HepG2 (cell line): ENCODE results near the gene RPS13. TPM values are rescaled to one million over a fixed set of nuclear protein-coding genes. Genes with fewer than 3 reads are reported as not detected.

Experiments
- AGO2 ChIP-seq: fragments of 200-400 bp; formaldehyde crosslinking; optimal IDR thresholded peaks from 2 replicates; pipeline ENCODE3; 2017; ENCODE audit warnings: mild to moderate bottlenecking, low read depth, low read length, moderate library complexity
- ARID2 ChIP-seq: sonication (generic); formaldehyde crosslinking; IDR thresholded peaks from 2 replicates; pipeline ENCODE4 v1.8.1; 2022; ENCODE audit warnings: mild to moderate bottlenecking, missing genetic modification reagents, borderline replicate concordance
- CAMTA2 ChIP-seq: sonication (generic); formaldehyde crosslinking; IDR thresholded peaks from 2 replicates; pipeline ENCODE4 v1.4.0; 2020; ENCODE audit warnings: mild to moderate bottlenecking, missing genetic modification reagents, borderline replicate concordance
- CBX5 ChIP-seq: sonication (generic); formaldehyde crosslinking; IDR thresholded peaks from 2 replicates; pipeline ENCODE4 v1.4.0; 2020; ENCODE audit warnings: missing genetic modification reagents, borderline replicate concordance
- ELF1 ChIP-seq: sonication (generic); formaldehyde crosslinking; IDR thresholded peaks from 2 replicates; pipeline ENCODE4 v1.4.0; 2020; ENCODE audit warnings: missing genetic modification reagents
- FOSL1 ChIP-seq: sonication (generic); formaldehyde crosslinking; IDR thresholded peaks from 2 replicates; pipeline ENCODE4 v1.9.0; 2021; ENCODE audit warnings: missing genetic modification reagents, borderline replicate concordance
- GATA4 ChIP-seq: sonication (generic); IDR thresholded peaks from 2 replicates; pipeline ENCODE4 v1.6.1; 2016; ENCODE audit warnings: antibody characterized with exemption, low read depth, borderline replicate concordance
- GATAD1 ChIP-seq: IDR thresholded peaks from 2 replicates; pipeline ENCODE4 v1.6.1; 2016; ENCODE audit warnings: missing genetic modification reagents, missing compliant biosample characterization
- IRX3 ChIP-seq: sonication (generic); formaldehyde crosslinking; IDR thresholded peaks from 2 replicates; pipeline ENCODE4 v1.8.1; 2023; ENCODE audit warnings: mild to moderate bottlenecking, low read depth, missing genetic modification reagents, borderline replicate concordance
- MXD4 ChIP-seq: IDR thresholded peaks from 2 replicates; pipeline ENCODE4 v1.6.1; 2016; ENCODE audit warnings: mild to moderate bottlenecking, missing biosample characterization, missing genetic modification reagents
- NONO ChIP-seq, 2 experiments: fragments of 450-650 bp in 1 of 2; sonication (generic) in 1 of 2; formaldehyde crosslinking in 1 of 2; IDR thresholded peaks in 1 of 2; conservative IDR thresholded peaks in 1 of 2; 2 replicates each; pipeline versions ENCODE4 v1.6.1 to v1.8.0; 2017 to 2022; ENCODE audit warnings: mild to moderate bottlenecking in 1 of 2, missing genetic modification reagents in 1 of 2, moderate library complexity in 1 of 2
- NR1H2 ChIP-seq: sonication (generic); formaldehyde crosslinking; IDR thresholded peaks from 2 replicates; pipeline ENCODE4 v1.8.1; 2022; ENCODE audit warnings: low read depth, missing genetic modification reagents, borderline replicate concordance
- PHB2 ChIP-seq: fragments of 450-650 bp; IDR thresholded peaks from 2 replicates; pipeline ENCODE4 v1.6.1; 2018; ENCODE audit not compliant: partially characterized antibody
- RBM22 ChIP-seq: fragments of 200-400 bp; formaldehyde crosslinking; optimal IDR thresholded peaks from 2 replicates; pipeline ENCODE3; 2017; ENCODE audit warnings: mild to moderate bottlenecking, low read length, moderate library complexity
- RFX1 ChIP-seq: fragments of 450-650 bp; IDR thresholded peaks from 2 replicates; pipeline ENCODE4 v1.6.1; 2017
- RORA ChIP-seq: sonication (generic); formaldehyde crosslinking; IDR thresholded peaks from 2 replicates; pipeline ENCODE4 v1.5.0; 2020; ENCODE audit warnings: mild to moderate bottlenecking, missing genetic modification reagents, moderate library complexity
- SRSF4 ChIP-seq: fragments of 200-400 bp; formaldehyde crosslinking; IDR thresholded peaks from one replicate; pipeline ENCODE4 v1.6.1; 2018; ENCODE audit warnings: mild to moderate bottlenecking, low read depth, low read length, moderate library complexity; ENCODE audit not compliant: poor library complexity, severe bottlenecking
- TARDBP ChIP-seq: sonication (generic); formaldehyde crosslinking; IDR thresholded peaks from 2 replicates; pipeline ENCODE4 v1.8.0; 2022; ENCODE audit warnings: mild to moderate bottlenecking, missing genetic modification reagents
- ZBTB21 ChIP-seq: sonication (generic); formaldehyde crosslinking; IDR thresholded peaks from 2 replicates; pipeline ENCODE4 v1.4.0; 2020; ENCODE audit warnings: missing genetic modification reagents
- ZBTB42 ChIP-seq: sonication (generic); formaldehyde crosslinking; IDR thresholded peaks from 2 replicates; pipeline ENCODE4 v1.5.0; 2020; ENCODE audit warnings: mild to moderate bottlenecking, missing genetic modification reagents
- ZFP36L1 ChIP-seq: sonication (generic); formaldehyde crosslinking; IDR thresholded peaks from 2 replicates; pipeline ENCODE4 v1.8.0; 2022; ENCODE audit warnings: mild to moderate bottlenecking, missing genetic modification reagents, moderate library complexity
- ZFP37 ChIP-seq: sonication (generic); formaldehyde crosslinking; IDR thresholded peaks from 2 replicates; pipeline ENCODE4 v1.4.0; 2020; ENCODE audit warnings: missing genetic modification reagents, borderline replicate concordance
- ZNF136 ChIP-seq: sonication (generic); formaldehyde crosslinking; IDR thresholded peaks from 2 replicates; pipeline ENCODE4 v1.8.1; 2022; ENCODE audit warnings: low read depth, mild to moderate bottlenecking, moderate library complexity, missing genetic modification reagents
- ZNF24 ChIP-seq: fragments of 450-650 bp; IDR thresholded peaks from 2 replicates; pipeline ENCODE4 v1.6.1; 2017; ENCODE audit warnings: antibody characterized with exemption, mild to moderate bottlenecking
- ZNF30 ChIP-seq: sonication (generic); formaldehyde crosslinking; IDR thresholded peaks from 2 replicates; pipeline ENCODE4 v1.5.0; 2020; ENCODE audit warnings: mild to moderate bottlenecking, missing genetic modification reagents
- ZNF567 ChIP-seq: sonication (generic); formaldehyde crosslinking; IDR thresholded peaks from 2 replicates; pipeline ENCODE4 v1.8.1; 2023; ENCODE audit warnings: mild to moderate bottlenecking, missing genetic modification reagents, borderline replicate concordance
- polyA plus RNA-seq, 8 experiments: library from polyadenylated mRNA; depleted of rRNA in 3 of 8; stranded (reverse) in 7 of 8; unstranded in 1 of 8; fragments of >200 nt; fragmentation: Illumina TruSeq in 4 of 8; extraction: Trizol in 4 of 8; gene quantifications; 2 replicates each; pipeline versions ENCODE4 v1.2.1 to v1.2.3, GENCODE V29; 2011 to 2016; ENCODE audit warnings: low read depth in 4 of 8, missing spikeins in 1 of 8, mixed read lengths in 1 of 8; ENCODE audit not compliant: insufficient read depth in 1 of 8
- total RNA-seq, 5 experiments: library from RNA; depleted of rRNA; stranded (reverse); fragments of >200 nt; fragmentation: Illumina TruSeq; extraction: Trizol; gene quantifications; 2 replicates each; pipeline ENCODE4 v1.2.3, GENCODE V29; 2016; ENCODE audit warnings: low read depth in 1 of 5
- TF ChIP-seq, protein P1 (sequence below): IDR thresholded peaks from 2 replicates; pipeline ENCODE4 v1.6.1; 2016; ENCODE audit warnings: mild to moderate bottlenecking
- TF ChIP-seq, protein P2 (sequence below): sonication (generic); formaldehyde crosslinking; IDR thresholded peaks from 2 replicates; pipeline ENCODE4 v1.4.0; 2020; ENCODE audit warnings: mild to moderate bottlenecking, missing genetic modification reagents

RPS13 gene
- total and polyA plus RNA-seq, 2 of the 13 experiments (the other 11 are each of a cell fraction or from before 2014, with no cell fraction given): 1,542 to 2,245 TPM

DNA sequence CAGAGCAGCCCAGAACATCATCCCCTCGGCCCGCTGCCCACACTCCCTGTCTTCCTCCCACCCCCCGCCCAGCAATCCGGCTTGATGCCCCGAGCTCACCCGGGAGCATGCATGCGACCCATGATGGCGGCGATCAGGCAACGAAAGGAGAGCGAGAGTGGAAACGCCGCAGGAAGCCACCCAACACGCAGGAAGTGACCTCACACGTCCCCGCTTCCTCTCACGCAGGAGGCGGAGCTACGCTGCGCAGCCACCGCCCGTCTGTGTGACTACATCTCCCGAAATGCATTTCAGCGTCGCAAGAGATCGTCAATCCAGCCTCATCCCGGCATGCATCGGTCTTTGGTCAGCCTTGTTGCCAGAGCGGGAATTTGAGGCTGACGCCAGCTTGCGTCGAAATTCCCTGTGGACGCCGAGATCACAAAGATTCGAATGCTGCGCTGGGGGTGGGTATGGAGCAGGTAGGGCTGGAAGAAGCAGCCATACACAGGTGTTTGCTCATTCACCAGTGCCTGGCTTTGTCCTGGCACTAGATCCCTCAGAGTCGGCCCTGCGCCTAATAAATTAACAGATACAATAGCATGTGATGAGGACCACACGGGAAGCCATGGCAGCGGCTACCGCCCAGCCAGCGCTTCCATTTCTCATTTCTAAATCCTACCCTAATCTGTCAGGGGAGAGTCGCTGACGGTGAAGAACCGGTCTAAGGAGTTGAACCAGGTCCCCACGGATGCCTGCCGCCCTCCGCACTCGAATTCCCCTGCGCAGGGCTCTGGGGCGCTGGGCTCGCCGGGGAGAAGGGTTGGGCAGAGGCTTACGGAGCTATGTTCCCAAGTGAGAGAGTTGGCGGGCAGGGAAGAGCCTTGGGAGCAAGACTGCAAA is at the start of gene RPS13 (continued):
- TF ChIP-seq, protein P1, sequence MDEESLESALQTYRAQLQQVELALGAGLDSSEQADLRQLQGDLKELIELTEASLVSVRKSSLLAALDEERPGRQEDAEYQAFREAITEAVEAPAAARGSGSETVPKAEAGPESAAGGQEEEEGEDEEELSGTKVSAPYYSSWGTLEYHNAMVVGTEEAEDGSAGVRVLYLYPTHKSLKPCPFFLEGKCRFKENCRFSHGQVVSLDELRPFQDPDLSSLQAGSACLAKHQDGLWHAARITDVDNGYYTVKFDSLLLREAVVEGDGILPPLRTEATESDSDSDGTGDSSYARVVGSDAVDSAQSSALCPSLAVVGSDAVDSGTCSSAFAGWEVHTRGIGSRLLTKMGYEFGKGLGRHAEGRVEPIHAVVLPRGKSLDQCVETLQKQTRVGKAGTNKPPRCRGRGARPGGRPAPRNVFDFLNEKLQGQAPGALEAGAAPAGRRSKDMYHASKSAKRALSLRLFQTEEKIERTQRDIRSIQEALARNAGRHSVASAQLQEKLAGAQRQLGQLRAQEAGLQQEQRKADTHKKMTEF: peak; percentile 92
- no peak for TF ChIP-seq ZNF30 (CRISPR knock-in tag)
- no peak for TF ChIP-seq FOSL1
- TF ChIP-seq NR1H2 (CRISPR knock-in tag): no peak; the same call in 1 of the 2 replicates
- TF ChIP-seq ZFP36L1: 0 out of 2 replicates have a peak, but pooled peaks have one; percentile 25
- peak; percentile 97 for TF ChIP-seq GATAD1 (CRISPR knock-in tag)
- TF ChIP-seq ELF1: peak; percentile 80
- TF ChIP-seq NONO (IDR thresholded peaks at IDR 0.05): no peak
- TF ChIP-seq NONO (CRISPR knock-in tag; conservative IDR thresholded peaks at IDR 0.05): peak; percentile 78
- TF ChIP-seq MXD4 (CRISPR knock-in tag): peak; percentile 58
- no peak for TF ChIP-seq RORA (CRISPR knock-in tag)
- TF ChIP-seq ARID2 (CRISPR knock-in tag): peak; percentile 95
- TF ChIP-seq PHB2: no peak
- no peak for TF ChIP-seq SRSF4
- no peak; the same call in 1 of the 2 replicates for TF ChIP-seq CAMTA2 (CRISPR knock-in tag)
- TF ChIP-seq TARDBP (CRISPR knock-in tag): peak; percentile 95
- TF ChIP-seq AGO2: peak; percentile 1
- peak; percentile 72; the same call in 1 of the 2 replicates for TF ChIP-seq ZBTB21
- peak; percentile 88; the same call in 1 of the 2 replicates for TF ChIP-seq ZNF136 (CRISPR knock-in tag)
- TF ChIP-seq RFX1: no peak
- TF ChIP-seq ZNF24: no peak
- no peak; the same call in 1 of the 2 replicates for TF ChIP-seq IRX3 (CRISPR knock-in tag)
- TF ChIP-seq, protein P2, sequence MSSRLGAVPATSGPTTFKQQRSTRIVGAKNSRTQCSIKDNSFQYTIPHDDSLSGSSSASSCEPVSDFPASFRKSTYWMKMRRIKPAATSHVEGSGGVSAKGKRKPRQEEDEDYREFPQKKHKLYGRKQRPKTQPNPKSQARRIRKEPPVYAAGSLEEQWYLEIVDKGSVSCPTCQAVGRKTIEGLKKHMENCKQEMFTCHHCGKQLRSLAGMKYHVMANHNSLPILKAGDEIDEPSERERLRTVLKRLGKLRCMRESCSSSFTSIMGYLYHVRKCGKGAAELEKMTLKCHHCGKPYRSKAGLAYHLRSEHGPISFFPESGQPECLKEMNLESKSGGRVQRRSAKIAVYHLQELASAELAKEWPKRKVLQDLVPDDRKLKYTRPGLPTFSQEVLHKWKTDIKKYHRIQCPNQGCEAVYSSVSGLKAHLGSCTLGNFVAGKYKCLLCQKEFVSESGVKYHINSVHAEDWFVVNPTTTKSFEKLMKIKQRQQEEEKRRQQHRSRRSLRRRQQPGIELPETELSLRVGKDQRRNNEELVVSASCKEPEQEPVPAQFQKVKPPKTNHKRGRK (CRISPR knock-in tag): 0 out of 2 replicates have a peak, but pooled peaks have one; percentile 22
- no peak; the same call in 1 of the 2 replicates for TF ChIP-seq CBX5 (CRISPR knock-in tag)
- 0 out of 2 replicates have a peak, but pooled peaks have one; percentile 65 for TF ChIP-seq ZBTB42 (CRISPR knock-in tag)
- TF ChIP-seq RBM22: peak; percentile 23
- TF ChIP-seq ZFP37: peak; percentile 75; the same call in 1 of the 2 replicates
- 0 out of 2 replicates have a peak, but pooled peaks have one; percentile 50 for TF ChIP-seq GATA4
- no peak for TF ChIP-seq ZNF567 (CRISPR knock-in tag)
